Spinal cord (tissue), 4 donors: ENCODE results near the gene PDZD8. TPM values are rescaled to one million over a fixed set of nuclear protein-coding genes. Genes with fewer than 3 reads are reported as not detected.

Experiments
- polyA plus RNA-seq, 2 donors: library from polyadenylated mRNA; unstranded; fragments of 120-200 nt; gene quantifications; one replicate each; pipeline ENCODE4 v1.2.1, GENCODE V29; 2013; ENCODE audit not compliant: insufficient read length in 2 of 2
- total RNA-seq, 2 donors: library from RNA; depleted of rRNA in 1 of 2; stranded (reverse); fragments of 120-200 nt in 1 of 2; fragments of >200 nt in 1 of 2; gene quantifications; one replicate each; pipeline versions ENCODE4 v1.2.3 to v1.2.4, GENCODE V29; 2013 to 2014

Gene PDZD8
- total and polyA plus RNA-seq, 4 donors, result 25.2 to 43.6 (median 35.6) TPM

Other genes with a start within 250 kb of the PDZD8 start
- not detected for gene VAX1, start 237.2 kb downstream of the PDZD8 start, total RNA-seq
- gene VAX1, start 237.2 kb downstream of the PDZD8 start, polyA plus RNA-seq, result not detected
- 1 to 10 TPM in 1 of 2 donors, not detected in 1; 4.0 TPM for gene KCNK18, start 178.0 kb downstream of the PDZD8 start, total RNA-seq
- not detected for gene KCNK18, start 178.0 kb downstream of the PDZD8 start, polyA plus RNA-seq
- gene SLC18A2, start 134.3 kb downstream of the PDZD8 start, total RNA-seq, result 1 to 10 TPM; 1.9 to 5.8 TPM
- 1 to 10 TPM in 1 of 2 donors, under 1 TPM in 1; 0.76 to 1.0 TPM for gene SLC18A2, start 134.3 kb downstream of the PDZD8 start, polyA plus RNA-seq
- gene EMX2, start 167.3 kb upstream of the PDZD8 start, total RNA-seq, result 1 to 10 TPM in 1 of 2 donors, not detected in 1; 1.9 TPM
- gene EMX2, start 167.3 kb upstream of the PDZD8 start, polyA plus RNA-seq, result 1 to 10 TPM; 1.1 TPM